Measurements from ENCODE around the gene TREML2.
"Not testable (repeated sequence)": the region's sequence is repeated elsewhere in the genome, so short reads cannot be mapped to it uniquely, and the experiment has no call there.

TREML2 gene

GRCh38 chr6:41200901-41201763 is at the start of gene TREML2:
TSS of gene TREML2 (minus strand) at chr6:41201149. CDS start at chr6:41201008, 141 bp downstream.
- H3K4me3 ChIP-seq (ENCODE audit: low read depth, low read length) = no peak within 1 kb of the TSS
- TF ChIP-seq, protein P1, sequence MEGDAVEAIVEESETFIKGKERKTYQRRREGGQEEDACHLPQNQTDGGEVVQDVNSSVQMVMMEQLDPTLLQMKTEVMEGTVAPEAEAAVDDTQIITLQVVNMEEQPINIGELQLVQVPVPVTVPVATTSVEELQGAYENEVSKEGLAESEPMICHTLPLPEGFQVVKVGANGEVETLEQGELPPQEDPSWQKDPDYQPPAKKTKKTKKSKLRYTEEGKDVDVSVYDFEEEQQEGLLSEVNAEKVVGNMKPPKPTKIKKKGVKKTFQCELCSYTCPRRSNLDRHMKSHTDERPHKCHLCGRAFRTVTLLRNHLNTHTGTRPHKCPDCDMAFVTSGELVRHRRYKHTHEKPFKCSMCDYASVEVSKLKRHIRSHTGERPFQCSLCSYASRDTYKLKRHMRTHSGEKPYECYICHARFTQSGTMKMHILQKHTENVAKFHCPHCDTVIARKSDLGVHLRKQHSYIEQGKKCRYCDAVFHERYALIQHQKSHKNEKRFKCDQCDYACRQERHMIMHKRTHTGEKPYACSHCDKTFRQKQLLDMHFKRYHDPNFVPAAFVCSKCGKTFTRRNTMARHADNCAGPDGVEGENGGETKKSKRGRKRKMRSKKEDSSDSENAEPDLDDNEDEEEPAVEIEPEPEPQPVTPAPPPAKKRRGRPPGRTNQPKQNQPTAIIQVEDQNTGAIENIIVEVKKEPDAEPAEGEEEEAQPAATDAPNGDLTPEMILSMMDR (IDR thresholded peaks at IDR 0.05; ENCODE audit: low read depth, low read length) = no peak

DNA sequence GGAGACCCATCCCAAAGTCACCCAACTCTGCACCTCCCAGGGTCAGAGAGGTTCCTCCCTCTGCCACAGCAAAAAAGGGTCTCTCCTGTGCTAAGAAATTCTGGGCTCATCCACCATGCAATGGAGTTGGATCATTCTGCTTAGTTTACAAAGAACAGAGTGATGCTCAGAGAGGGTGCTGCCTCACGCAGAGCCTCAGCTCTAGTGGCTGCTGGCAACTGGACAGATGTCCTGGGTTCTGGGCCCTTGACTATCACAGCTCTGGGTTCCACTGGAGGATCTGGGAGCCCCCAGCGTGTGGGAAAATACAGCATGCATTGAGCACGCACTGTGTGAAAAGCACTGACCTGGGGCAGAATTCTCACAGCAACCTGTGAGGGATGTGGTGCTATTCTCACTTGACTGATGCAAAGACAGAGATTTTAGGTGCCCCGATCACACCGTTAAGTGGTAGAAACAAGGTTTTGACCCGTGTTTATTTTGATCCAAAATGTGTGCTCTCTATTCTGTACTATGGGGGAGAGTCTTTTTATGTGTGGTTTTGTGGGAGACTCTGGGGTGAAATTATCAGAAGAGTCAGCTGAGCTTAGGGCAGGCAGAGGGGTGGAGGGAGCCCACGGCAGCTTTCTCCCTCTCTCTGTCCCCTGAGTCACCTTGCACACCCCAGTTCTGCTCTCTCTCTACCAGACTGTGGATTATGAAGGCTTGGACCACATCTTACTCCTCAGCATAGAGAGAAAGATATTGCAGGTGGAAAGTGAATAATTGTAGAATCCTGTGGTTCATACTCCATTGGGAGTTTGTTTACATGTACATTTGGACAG is 47.1 kb upstream of the TREML2 start:
- no peak overlapping the region for H3K4me3 ChIP-seq (ENCODE audit: low read depth, low read length)
- TF ChIP-seq, protein P1 (IDR thresholded peaks at IDR 0.05; ENCODE audit: low read depth, low read length) = no peak

GRCh38 chr6:41247288-41247865 is 46.4 kb upstream of the TREML2 start:
- TF ChIP-seq, protein P1 (IDR thresholded peaks at IDR 0.05; ENCODE audit: low read depth, low read length) = no peak
- H3K4me3 ChIP-seq (ENCODE audit: low read depth, low read length) = no peak overlapping the region

DNA sequence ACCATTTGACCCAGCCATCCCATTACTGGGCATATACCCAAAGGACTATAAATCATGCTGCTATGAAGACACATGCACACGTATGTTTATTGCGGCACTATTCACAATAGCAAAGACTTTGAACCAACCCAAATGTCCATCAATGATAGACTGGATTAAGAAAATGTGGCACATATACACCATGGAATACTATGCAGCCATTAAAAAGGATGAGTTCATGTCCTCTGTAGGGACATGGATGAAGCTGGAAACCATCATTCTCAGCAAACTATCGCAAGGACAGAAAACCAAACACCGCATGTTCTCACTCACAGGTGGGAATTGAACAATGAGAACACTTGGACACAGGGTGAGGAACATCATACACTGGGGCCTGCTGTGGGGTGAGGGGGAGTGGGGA is 45.6 kb upstream of the TREML2 start:
- H3K4me3 ChIP-seq (ENCODE audit: low read depth, low read length) = not testable (repeated sequence)

GRCh38 chr6:41239467-41240159 is 38.7 kb upstream of the TREML2 start:
- TF ChIP-seq, protein P1 (IDR thresholded peaks at IDR 0.05; ENCODE audit: low read depth, low read length) = no peak
- no peak overlapping the region for H3K4me3 ChIP-seq (ENCODE audit: low read depth, low read length)

- TF ChIP-seq, protein P1 (IDR thresholded peaks at IDR 0.05; ENCODE audit: low read depth, low read length) = no peak
- H3K4me3 ChIP-seq (ENCODE audit: low read depth, low read length) = no peak overlapping the region
These were observed 36.2 kb upstream of the TREML2 start for GRCh38 chr6:41237128-41237527.

GRCh38 chr6:41236276-41236675 is 35.3 kb upstream of the TREML2 start:
- TF ChIP-seq, protein P1 (IDR thresholded peaks at IDR 0.05; ENCODE audit: low read depth, low read length) = no peak
- H3K4me3 ChIP-seq (ENCODE audit: low read depth, low read length) = no peak overlapping the region
